Endothelial cell of umbilical vein (primary cell): ENCODE measurements around the gene KARS1. TPM values are rescaled to one million over a fixed set of nuclear protein-coding genes. Genes with fewer than 3 reads are reported as not detected.

Experiments
- BruUV-seq: library from RNA; stranded (reverse); fragments of 400-500 nt; replicated peaks from 2 replicates; lab custom pipeline; 2021; lab: Mats Ljungman, UMichigan
- CTCF ChIA-PET: fragments of 300-600, 350-600 bp; sonication (Branson Sonifier 250); formaldehyde crosslinking; loops from one replicate; lab custom pipeline; 2021; ENCODE audit warnings: antibody characterized with exemption, inconsistent platforms; lab: Charles Lee
- POLR2A ChIA-PET: fragments of 300-600, 350-600 bp; sonication (Branson Sonifier 250); formaldehyde crosslinking; loops from one replicate; lab custom pipeline; 2021; ENCODE audit warnings: antibody characterized with exemption, inconsistent platforms; lab: Charles Lee
- DNase-seq: peaks from one replicate; pipeline ENCODE4 v3.0.0-alpha.2; 2011; ENCODE audit warnings: low read depth, low spot score
- FAIRE-seq: peaks from 2 replicates; lab custom pipeline; 2011; peaks lifted over from hg19 to GRCh38; lab: Jason Lieb, UNC
- H2AFZ ChIP-seq: 2 replicates; pipeline ENCODE4 v1.6.0; 2012; ENCODE audit warnings: low read depth, low read length, control low read depth, inconsistent platforms
- H3K27ac ChIP-seq: 2 replicates; pipeline ENCODE4 v1.5.1; 2011; ENCODE audit warnings: low read depth, mild to moderate bottlenecking, control low read depth, low read length, moderate library complexity; ENCODE audit not compliant: insufficient read depth
- H3K27me3 ChIP-seq, 2 experiments: 2 replicates each; pipeline versions ENCODE4 v1.6.0 to v1.6.1; 2011; ENCODE audit warnings: low read length in 2 of 2, mixed read lengths in 1 of 2; ENCODE audit not compliant: control insufficient read depth in 2 of 2, insufficient read depth in 2 of 2
- H3K36me3 ChIP-seq, 2 experiments: 2 replicates in 1 of 2; 3 replicates in 1 of 2; pipeline ENCODE4 v1.5.1; 2011; ENCODE audit warnings: low read length in 2 of 2, mild to moderate bottlenecking in 1 of 2, moderate library complexity in 1 of 2; ENCODE audit not compliant: control insufficient read depth in 2 of 2, insufficient read depth in 2 of 2; ENCODE audit errors: extremely low read depth in 1 of 2
- H3K4me1 ChIP-seq: 3 replicates; pipeline ENCODE4 v1.5.1; 2011; ENCODE audit warnings: mild to moderate bottlenecking, low read length; ENCODE audit not compliant: control insufficient read depth, insufficient read depth; ENCODE audit errors: extremely low read depth
- H3K4me2 ChIP-seq: 2 replicates; pipeline ENCODE4 v1.6.1; 2011; ENCODE audit warnings: low read length, control low read depth, mixed read lengths; ENCODE audit not compliant: insufficient read depth
- H3K4me3 ChIP-seq, 3 experiments: fragments of 200-600 bp in 1 of 3; sonication (generic), shearing (Covaris generic) in 1 of 3; replicated peaks in 1 of 3; 2 replicates each; pipeline ENCODE4 v1.5.1; 2011 to 2016; ENCODE audit warnings: control low read depth in 3 of 3, low read length in 3 of 3, mild to moderate bottlenecking in 2 of 3, inconsistent platforms in 1 of 3, low read depth in 1 of 3, moderate library complexity in 1 of 3; ENCODE audit not compliant: insufficient read depth in 1 of 3
- H3K79me2 ChIP-seq: 2 replicates; pipeline ENCODE4 v1.6.0; 2012; ENCODE audit warnings: low read length, inconsistent platforms; ENCODE audit not compliant: control insufficient read depth, insufficient read depth
- H3K9ac ChIP-seq: replicated peaks from 2 replicates; pipeline ENCODE3; 2011; ENCODE audit warnings: low read length, control low read depth; ENCODE audit not compliant: insufficient read depth; ENCODE audit errors: extremely low read depth
- H3K9me1 ChIP-seq: replicated peaks from 3 replicates; pipeline ENCODE4 v1.6.0; 2011; ENCODE audit warnings: mild to moderate bottlenecking, low read length; ENCODE audit not compliant: control insufficient read depth, insufficient read depth; ENCODE audit errors: extremely low read depth
- H3K9me3 ChIP-seq: replicated peaks from 2 replicates; pipeline ENCODE4 v1.5.1; 2012; ENCODE audit warnings: low read length, inconsistent platforms; ENCODE audit not compliant: control insufficient read depth, insufficient read depth
- H4K20me1 ChIP-seq: replicated peaks from 2 replicates; pipeline ENCODE3; 2011; ENCODE audit warnings: mild to moderate bottlenecking, low read length; ENCODE audit not compliant: control insufficient read depth, insufficient read depth; ENCODE audit errors: extremely low read depth
- CTCF ChIP-seq, 2 donors: IDR thresholded peaks; 1 replicate in 1 of 2; 2 replicates in 1 of 2; pipeline ENCODE4 v1.5.1; 2011; ENCODE audit warnings: low read length in 2 of 2, mild to moderate bottlenecking in 2 of 2, moderate library complexity in 2 of 2, control low read depth in 1 of 2, inconsistent platforms in 1 of 2, low read depth in 1 of 2; ENCODE audit not compliant: insufficient read depth in 1 of 2; ENCODE audit errors: extremely low read depth in 1 of 2
- EZH2 ChIP-seq: IDR thresholded peaks from 2 replicates; pipeline ENCODE4 v1.6.1; 2012; ENCODE audit warnings: borderline replicate concordance, low read depth, mild to moderate bottlenecking, moderate library complexity, low read length, inconsistent platforms; ENCODE audit not compliant: severe bottlenecking
- FOS ChIP-seq: IDR thresholded peaks from 2 replicates; pipeline ENCODE4 v1.6.1; 2011; ENCODE audit warnings: mild to moderate bottlenecking, low read length, moderate library complexity, borderline replicate concordance; ENCODE audit not compliant: insufficient read depth
- JUN ChIP-seq: IDR thresholded peaks from 2 replicates; pipeline ENCODE4 v1.6.1; 2011; ENCODE audit warnings: borderline replicate concordance, low read depth; ENCODE audit not compliant: insufficient read length, insufficient read depth
- MAX ChIP-seq: IDR thresholded peaks from 2 replicates; pipeline ENCODE4 v1.6.1; 2011; ENCODE audit not compliant: insufficient read depth, insufficient read length
- MYC ChIP-seq: IDR thresholded peaks from one replicate; pipeline ENCODE4 v1.6.1; 2011; ENCODE audit warnings: mild to moderate bottlenecking, low read depth, low read length
- POLR2A ChIP-seq: IDR thresholded peaks from 2 replicates; pipeline ENCODE4 v1.6.1; 2012; ENCODE audit warnings: low read depth, mild to moderate bottlenecking, control low read depth, low read length
- POLR2AphosphoS5 ChIP-seq: IDR thresholded peaks from 2 replicates; pipeline ENCODE4 v1.6.1; 2012; ENCODE audit warnings: low read depth, mild to moderate bottlenecking, control low read depth, low read length, moderate library complexity; ENCODE audit not compliant: insufficient read depth
- dilution Hi-C: fragments of 300-500 bp; cut with MboI; formaldehyde crosslinking; loops from one replicate; pipeline ENCODE4 v1.15.0; 2019; ENCODE audit warnings: low sequenced_read_pairs; ENCODE audit not compliant: extremely low pct_ligation_motif_present
- intact Hi-C: fragments of 100-400 bp; cut with micrococcal nuclease; formaldehyde crosslinking; loops from one replicate; pipeline ENCODE4 v1.10.0; 2022
- polyA plus RNA-seq, 4 experiments: library from polyadenylated mRNA; depleted of rRNA in 3 of 4; stranded (reverse) in 3 of 4; unstranded in 1 of 4; fragments of >200 nt; gene quantifications; 2 replicates each; pipeline versions ENCODE4 v1.2.1 to v1.2.3, GENCODE V29; 2011 to 2012; ENCODE audit warnings: missing spikeins in 1 of 4
- total RNA-seq: library from RNA; stranded (reverse); gene quantifications from 2 replicates; pipeline ENCODE4 v1.2.3, GENCODE V29; 2021

Gene KARS1
- total and polyA plus RNA-seq, 2 donors (not counting 3 experiments of a cell fraction or from before 2014, with no cell fraction given), result 83.3 to 146 TPM

- dilution Hi-C loops (no loop called here), intact Hi-C loops (loop anchor here (1.0 to 2.0 kb wide), 2 partner anchors 29 to 77 kb away; partner anchors contain the start of gene ADAT1)
- peak overlapping the region; percentile 62 for H3K9ac ChIP-seq
- peak overlapping the region; percentile 93 for H3K27ac ChIP-seq
- H3K4me3 ChIP-seq, result no peak overlapping the region
- peak overlapping the region; percentile 73 for H2AFZ ChIP-seq
- H3K9me3 ChIP-seq, result no peaks in the 10 kb centered on the region
- no peaks in the 10 kb centered on the region for H3K79me2 ChIP-seq
- BruUV-seq, result TSS peak; percentile 89
- POLR2A ChIA-PET, result no interaction called here
- H3K27me3 ChIP-seq, result no peaks in the 10 kb centered on the region
- no peaks in the 10 kb centered on the region for H3K9me1 ChIP-seq
- DNase-seq, result peak; percentile 48
- peak; percentile 77 for FAIRE-seq
- CTCF ChIA-PET, result interaction anchor here (1.2 kb wide), 1 partner anchor 8 kb away, joined by 3 read pairs; no protein-coding TSS in a partner anchor
- H4K20me1 ChIP-seq, result no peaks in the 10 kb centered on the region
- H3K4me2 ChIP-seq, result peak overlapping the region; percentile 57
- peaks cover 16% of the 10 kb centered on the region for H3K4me1 ChIP-seq
- TF ChIP-seq JUN, result peak; percentile 13
- TF ChIP-seq MAX, result no peak
- TF ChIP-seq POLR2A, result no peak
- TF ChIP-seq EZH2, result no peak
- TF ChIP-seq FOS, result no peak
- no peak for TF ChIP-seq MYC
- no peak for TF ChIP-seq POLR2AphosphoS5
- no peak for TF ChIP-seq CTCF (IDR thresholded peaks at IDR 0.05; ENCODE audit: extremely low read depth in 1 of 2, insufficient read depth in 1 of 2, low read depth in 1 of 2, low read length in 2 of 2)
- peaks cover 2 to 3% of the 10 kb centered on the region in 2 experiments for H3K36me3 ChIP-seq
These were observed 53.3 kb downstream of the KARS1 start for GRCh38 chr16:75593825-75594820.
